ENCODE results near the gene REEP6.
"Not testable (repeated sequence)": the region's sequence is repeated elsewhere in the genome, so short reads cannot be mapped to it uniquely, and the experiment has no call there.

Gene REEP6

GRCh38 chr19:1491849-1492170 lies 829 bp downstream of the REEP6 start:
- DNase-seq = no peak

- no peak for DNase-seq
Measured at GRCh38 chr19:1492474-1493006, 1.6 kb downstream of the REEP6 start.

- no peak for DNase-seq
Measured at GRCh38 chr19:1494115-1494815, 3.3 kb downstream of the REEP6 start.

DNA sequence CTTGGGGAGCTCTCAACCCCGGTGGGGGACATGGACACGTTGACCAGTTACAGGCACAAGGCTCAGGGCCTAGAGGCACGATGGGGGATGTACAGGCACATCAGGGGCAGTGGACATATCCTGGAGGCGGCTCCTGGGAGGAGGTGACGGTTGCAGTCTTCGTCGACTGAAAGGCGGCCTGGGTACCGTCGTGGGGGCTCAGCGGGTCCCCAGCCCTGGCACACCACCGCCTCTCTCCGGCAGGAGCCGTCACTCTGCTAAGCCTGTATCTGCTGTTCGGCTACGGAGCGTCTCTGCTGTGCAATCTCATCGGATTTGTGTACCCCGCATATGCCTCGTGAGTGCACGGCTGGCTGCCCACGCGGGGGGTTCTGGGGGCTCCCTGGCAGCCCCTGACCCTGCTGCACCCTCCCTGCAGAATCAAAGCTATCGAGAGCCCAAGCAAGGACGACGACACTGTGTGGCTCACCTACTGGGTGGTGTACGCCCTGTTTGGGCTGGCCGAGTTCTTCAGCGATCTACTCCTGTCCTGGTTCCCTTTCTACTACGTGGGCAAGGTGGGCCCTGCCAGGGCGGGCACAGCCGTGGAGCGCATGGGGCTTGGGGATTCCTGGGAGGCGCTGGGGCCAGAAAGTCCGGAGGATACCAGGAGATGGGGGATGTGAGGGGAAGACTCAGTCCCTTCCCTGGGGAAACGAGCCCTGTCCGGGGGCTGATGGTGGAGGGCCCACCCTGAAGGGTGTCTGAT lies 4.2 kb downstream of the REEP6 start:
- DNase-seq = no peak

- DNase-seq = no peak
Measured at GRCh38 chr19:1495799-1496713, 5.1 kb downstream of the REEP6 start.

GRCh38 chr19:1496714-1497577 lies 6.0 kb downstream of the REEP6 start:
- no peak for DNase-seq

- no peak for DNase-seq
Measured at GRCh38 chr19:1497578-1498235, 6.7 kb downstream of the REEP6 start.

DNA sequence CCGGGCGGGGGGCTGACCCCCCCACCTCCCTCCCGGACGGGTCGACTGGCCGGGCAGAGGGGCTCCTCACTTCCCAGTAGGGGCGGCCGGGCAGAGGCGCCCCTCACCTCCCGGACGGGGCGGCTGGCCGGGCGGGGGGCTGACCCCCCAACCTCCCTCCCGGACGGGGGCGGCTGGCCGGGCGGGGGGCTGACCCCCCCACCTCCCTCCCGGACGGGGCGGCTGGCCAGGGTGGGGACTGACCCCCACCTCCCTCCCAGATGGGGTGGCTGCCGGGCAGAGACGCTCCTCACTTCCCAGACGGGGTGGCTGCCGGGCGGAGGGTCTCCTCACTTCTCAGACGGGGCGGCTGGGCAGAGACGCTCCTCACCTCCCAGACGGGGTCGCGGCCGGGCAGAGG lies 8.2 kb downstream of the REEP6 start:
- not testable (repeated sequence) for DNase-seq

DNA sequence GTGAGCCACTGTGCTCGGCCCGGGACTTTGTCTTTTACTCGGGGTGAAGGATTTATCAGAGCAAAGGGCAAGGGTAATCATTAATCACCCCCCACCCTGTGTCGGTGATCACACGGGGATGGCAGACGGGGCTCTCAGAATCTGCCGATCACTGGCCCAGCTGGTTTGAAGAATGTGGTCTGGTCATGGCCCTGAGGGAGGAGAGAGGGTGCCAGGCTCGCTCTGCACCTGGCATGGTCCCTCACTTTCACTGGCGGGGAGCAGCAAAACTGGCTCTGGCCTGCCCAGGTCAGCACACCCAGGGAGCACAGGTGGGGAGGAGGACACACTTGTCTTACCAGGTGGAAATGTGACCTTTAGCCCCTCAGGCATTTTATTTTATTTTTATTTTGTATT lies 10.2 kb downstream of the REEP6 start:
- no peak for DNase-seq

DNA sequence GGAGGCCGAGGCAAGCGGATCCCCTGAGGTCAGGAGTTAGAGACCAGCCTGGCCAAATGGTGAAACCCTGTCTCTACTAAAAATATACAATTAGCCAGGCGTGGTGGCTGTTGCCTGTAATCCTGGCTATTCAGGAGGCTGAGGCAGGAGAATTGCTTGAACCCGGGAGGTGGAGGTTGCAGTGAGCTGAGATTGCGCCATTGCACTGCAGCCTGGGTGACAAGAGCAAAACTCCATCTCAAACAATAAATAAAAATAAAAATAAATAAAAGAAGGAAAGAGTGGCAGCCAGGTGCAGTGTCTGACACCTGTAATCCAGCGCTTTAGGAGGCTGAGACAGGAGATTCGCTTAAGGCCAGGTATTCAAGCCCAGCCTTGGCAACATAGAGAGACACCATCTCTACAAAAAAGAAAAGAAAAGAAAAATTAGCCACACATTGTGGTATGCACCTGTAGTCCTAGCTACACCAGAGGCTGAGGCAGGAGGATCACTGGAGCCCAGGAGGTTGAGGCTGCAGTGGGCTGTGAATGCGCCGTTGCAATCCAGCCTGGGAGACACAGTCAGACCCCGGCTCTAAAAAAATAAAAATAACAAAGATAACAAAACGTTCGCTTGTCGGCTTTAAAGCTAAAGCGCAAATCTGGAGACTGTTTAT lies 11.6 kb downstream of the REEP6 start:
- no peak for DNase-seq

GRCh38 chr19:1503089-1503924 lies 12.3 kb downstream of the REEP6 start:
- DNase-seq = no peak

DNA sequence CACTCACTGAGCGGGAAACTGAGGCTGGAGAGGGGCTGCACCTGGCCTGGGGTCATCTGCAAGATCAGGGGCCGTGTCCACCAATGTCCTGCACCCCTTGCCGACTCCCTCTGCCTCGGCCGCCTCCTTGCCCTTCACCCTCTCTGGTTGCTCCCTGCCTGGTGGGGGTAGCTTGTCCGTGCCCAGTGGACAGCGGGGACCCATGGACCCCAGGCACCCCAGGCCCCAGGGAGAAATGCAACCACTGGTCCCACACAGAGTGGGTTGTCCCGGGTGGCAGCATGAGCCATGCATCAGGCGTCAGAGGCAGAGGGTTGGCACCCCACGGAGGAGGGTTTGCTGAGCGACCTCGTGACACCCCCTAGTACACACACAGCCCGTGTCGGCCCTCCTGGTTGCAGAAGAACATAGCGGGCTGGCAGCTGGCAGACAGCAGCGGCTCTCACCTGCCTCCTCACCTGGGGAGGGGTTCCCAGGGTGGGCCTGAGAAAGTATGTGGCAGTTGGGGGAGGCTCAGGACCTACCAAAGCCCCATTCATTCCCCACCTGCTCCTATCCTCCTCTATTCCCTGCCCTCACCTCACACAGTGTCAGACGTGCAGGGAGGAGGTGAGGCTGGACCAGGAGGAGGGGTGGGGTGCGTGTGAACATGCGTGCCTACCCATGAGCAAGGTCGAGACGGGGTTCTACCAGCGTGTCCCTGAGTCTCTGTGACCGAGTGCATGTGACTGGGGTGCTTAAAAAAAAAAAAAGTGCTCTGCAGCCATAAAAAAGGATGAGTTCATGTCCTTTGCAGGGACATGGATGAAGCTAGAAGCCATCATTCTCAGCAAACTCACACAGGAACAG lies 13.2 kb downstream of the REEP6 start:
- DNase-seq = no peak

DNA sequence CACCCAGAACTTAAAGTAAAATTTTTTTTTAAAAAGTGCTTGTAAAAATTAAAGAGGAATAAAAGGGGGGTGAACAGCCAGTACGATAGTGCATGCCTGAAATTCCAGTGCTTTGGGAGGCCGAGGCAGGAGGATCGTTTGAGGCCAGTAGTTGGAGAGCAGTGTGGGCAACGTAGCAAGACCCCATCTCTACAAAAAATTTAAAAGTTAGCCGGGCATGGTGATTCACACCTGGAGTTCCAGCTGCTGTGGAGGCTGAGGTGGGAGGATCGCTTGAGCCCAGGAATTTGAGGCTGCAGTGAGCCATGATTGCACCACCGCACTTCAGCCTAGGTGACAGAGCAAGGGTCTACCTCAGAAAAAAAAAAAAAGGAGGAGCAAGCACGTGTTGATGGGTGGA lies 14.0 kb downstream of the REEP6 start:
- DNase-seq = no peak

DNA sequence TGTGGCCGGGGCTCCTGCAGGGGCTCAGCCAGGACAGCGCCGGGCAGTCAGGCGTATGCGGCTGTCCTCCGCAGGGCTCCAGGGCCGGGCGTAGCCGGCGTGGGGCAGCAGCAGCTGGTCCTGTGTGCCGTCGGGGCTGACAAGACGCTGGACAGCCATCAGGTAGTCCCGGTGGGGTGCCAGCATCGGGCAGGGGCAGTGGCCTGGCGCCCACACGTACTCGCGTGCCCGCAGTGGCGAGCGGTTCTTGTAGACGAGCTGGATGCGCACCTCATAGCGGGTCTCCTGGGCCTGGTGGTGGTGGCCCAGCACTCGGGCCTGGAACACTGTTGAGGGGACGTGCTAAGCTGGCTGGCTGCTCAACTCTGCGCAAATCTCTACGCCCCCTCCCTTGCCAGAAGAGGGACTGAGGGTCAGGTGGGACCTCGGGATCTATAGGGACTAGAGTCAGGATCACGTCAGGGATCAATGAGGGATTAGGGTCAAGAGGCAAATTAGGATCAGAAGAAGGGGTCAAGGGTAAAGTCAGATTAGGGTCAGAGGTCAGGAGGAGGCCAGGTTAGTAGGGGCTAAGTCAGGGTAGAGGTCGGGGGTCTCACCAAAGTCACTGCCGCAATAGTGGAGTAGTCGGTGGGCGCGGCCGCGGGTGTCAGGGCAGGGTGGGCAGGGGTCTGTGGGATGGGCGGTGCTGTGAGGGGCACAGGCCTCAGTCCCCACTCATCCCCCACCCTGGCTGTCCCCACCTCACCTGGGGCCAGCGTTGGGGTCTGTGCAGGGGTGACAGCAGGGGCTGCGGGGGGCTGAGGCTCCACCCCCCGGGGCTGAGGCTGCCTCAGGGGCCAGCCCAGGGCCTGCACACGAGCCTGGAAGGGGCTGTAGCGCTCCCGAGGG lies 15.3 kb downstream of the REEP6 start:
- DNase-seq = no peak

- DNase-seq = no peak
Measured at GRCh38 chr19:1507192-1507660, 16.2 kb downstream of the REEP6 start.

DNA sequence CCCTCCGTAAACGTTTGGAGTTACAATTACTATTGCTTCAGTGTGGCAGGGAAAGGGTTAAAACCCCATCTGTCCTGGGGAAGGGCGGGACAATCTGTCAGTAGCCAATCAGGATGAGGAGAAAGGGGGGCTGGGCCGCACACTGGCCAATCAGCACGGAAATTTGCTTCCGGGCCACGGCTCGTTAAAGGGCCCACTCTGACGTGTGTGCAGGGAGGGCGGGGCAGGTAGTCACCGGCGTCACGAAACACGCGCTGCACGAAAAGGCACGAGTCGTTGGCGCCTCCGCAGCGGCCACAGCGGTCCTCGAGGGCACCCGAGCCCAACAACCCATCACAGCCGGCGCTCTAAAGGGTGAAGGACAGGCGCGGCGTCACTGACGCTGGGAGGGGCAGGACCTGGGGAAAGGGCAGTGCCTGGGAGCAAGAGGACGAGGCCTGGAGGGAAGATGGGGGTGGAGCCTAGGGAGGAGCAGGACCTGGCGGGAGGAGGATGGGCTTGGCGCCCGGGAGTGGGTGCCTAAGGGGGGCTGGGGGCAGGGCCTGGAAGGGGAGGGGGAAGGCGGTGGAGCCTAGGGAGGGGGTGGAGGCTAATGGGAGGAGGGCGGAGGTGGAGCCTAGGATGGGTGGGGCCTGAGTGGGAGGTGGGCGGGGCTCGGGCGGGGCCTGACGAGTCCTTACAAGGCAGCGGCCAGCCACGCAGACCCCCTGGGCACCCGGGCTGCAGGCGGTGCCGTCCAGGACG lies 17.0 kb downstream of the REEP6 start:
- DNase-seq = peak; percentile 20

DNA sequence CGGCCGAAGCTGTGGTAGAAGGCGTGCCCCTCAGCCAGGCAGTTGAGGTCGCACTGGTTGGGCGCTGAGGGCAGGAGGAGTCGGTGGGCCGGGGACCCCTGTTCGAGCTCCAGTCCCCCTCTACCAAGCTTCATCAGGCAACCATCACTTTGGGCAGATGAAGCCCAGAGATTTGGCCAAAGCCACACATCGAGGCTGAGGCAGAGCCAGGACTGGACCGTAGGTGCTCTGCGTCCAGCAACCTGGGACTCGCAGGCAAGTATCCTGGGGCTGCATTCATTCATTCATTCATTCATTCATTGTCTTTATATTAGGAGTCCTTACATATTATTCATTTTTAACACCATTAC lies 17.5 kb downstream of the REEP6 start:
- DNase-seq = no peak

Measured in NCI-H510A (cell line).